Tibial nerve (tissue), 4 donors: ENCODE results near the gene PARP16.

Experiments used
- EP300 ChIP-seq, 2 donors: sonication (generic); formaldehyde crosslinking; IDR thresholded peaks; one replicate each; pipeline ENCODE4 v1.6.1; 2017; ENCODE audit warnings: antibody characterized with exemption in 2 of 2, mild to moderate bottlenecking in 1 of 2
- POLR2A ChIP-seq, 2 donors: fragments of 450-650 bp; IDR thresholded peaks; one replicate each; pipeline ENCODE4 v1.6.1; 2017; ENCODE audit warnings: antibody characterized with exemption in 2 of 2, mild to moderate bottlenecking in 2 of 2, moderate library complexity in 2 of 2
- TF ChIP-seq, protein P1 (sequence below), 5 experiments: fragments of 200-600 bp in 3 of 5; fragments of 450-650 bp in 2 of 5; sonication (generic) in 3 of 5; IDR thresholded peaks; one replicate each; pipeline ENCODE4 v1.5.1; 2016 to 2019; ENCODE audit warnings: antibody characterized with exemption in 5 of 5, mild to moderate bottlenecking in 3 of 5, moderate library complexity in 2 of 5

GRCh38 chr15:65285291-65286068, 1.2 kb downstream of the PARP16 start:
- TF ChIP-seq, protein P1, sequence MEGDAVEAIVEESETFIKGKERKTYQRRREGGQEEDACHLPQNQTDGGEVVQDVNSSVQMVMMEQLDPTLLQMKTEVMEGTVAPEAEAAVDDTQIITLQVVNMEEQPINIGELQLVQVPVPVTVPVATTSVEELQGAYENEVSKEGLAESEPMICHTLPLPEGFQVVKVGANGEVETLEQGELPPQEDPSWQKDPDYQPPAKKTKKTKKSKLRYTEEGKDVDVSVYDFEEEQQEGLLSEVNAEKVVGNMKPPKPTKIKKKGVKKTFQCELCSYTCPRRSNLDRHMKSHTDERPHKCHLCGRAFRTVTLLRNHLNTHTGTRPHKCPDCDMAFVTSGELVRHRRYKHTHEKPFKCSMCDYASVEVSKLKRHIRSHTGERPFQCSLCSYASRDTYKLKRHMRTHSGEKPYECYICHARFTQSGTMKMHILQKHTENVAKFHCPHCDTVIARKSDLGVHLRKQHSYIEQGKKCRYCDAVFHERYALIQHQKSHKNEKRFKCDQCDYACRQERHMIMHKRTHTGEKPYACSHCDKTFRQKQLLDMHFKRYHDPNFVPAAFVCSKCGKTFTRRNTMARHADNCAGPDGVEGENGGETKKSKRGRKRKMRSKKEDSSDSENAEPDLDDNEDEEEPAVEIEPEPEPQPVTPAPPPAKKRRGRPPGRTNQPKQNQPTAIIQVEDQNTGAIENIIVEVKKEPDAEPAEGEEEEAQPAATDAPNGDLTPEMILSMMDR (IDR thresholded peaks at IDR 0.05), result no peak
- TF ChIP-seq POLR2A (IDR thresholded peaks at IDR 0.05) (no peak), EP300 (IDR thresholded peaks at IDR 0.05) (no peak)
